22Rv1 (cell line): ENCODE data around the gene PPP1R14B.
A peak's percentile ranks its signal among the peaks of the same experiment; 100 is the strongest.

Experiments
- H3K27ac ChIP-seq: fragments of 450-650 bp; 2 replicates; pipeline ENCODE4 v1.5.1; 2017
- ZFX ChIP-seq: fragments of 450-650 bp; IDR thresholded peaks from 2 replicates; pipeline ENCODE4 v1.6.1; 2017; ENCODE audit warnings: antibody characterized with exemption, borderline replicate concordance
- TF ChIP-seq, protein P1 (sequence below): fragments of 450-650 bp; IDR thresholded peaks from 2 replicates; pipeline ENCODE4 v1.5.1; 2017; ENCODE audit warnings: mild to moderate bottlenecking

PPP1R14B gene

DNA sequence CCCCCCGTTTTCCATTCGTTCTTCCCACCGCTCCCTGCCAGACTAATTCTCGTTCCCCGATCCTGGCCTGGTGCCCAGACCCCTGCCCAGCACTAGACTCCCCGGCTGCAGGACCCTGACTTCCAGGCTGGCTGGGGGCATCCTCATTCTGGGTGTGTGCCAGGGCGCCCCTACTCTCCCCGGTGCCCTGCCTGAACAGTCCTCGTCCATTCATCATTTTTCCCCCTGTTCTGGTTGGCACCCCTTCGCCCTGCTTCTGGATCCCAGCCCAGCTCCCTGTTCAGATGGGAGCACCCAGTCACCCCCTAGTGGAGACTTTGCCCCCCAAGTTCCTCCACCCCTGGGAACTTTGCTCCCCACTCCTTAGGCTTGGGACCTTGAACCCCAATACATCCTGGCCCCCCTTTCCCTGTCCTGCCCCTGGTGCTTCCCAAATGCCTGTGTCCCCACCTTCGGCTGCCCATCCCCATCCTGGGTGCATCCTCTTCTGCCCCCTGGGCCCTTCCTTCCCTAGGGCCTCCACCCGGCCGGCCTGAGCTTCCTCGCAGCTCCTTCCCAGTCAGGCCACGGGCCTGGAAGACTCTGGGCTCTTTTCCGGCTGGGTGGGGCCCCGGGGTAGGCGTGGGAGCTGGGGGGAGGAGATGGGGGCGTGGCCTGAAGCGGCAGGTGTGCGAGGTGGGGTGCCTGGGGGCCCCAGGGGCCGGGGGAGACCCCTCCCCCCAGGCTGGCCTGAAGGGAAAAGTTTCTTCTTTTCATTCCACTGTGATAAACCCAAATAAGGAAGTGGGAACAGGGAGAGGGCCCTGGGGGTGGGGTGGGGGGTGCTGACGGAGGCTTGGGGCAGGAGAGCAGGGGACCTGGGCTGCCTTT is 5.5 kb upstream of the PPP1R14B start:
- TF ChIP-seq, protein P1, sequence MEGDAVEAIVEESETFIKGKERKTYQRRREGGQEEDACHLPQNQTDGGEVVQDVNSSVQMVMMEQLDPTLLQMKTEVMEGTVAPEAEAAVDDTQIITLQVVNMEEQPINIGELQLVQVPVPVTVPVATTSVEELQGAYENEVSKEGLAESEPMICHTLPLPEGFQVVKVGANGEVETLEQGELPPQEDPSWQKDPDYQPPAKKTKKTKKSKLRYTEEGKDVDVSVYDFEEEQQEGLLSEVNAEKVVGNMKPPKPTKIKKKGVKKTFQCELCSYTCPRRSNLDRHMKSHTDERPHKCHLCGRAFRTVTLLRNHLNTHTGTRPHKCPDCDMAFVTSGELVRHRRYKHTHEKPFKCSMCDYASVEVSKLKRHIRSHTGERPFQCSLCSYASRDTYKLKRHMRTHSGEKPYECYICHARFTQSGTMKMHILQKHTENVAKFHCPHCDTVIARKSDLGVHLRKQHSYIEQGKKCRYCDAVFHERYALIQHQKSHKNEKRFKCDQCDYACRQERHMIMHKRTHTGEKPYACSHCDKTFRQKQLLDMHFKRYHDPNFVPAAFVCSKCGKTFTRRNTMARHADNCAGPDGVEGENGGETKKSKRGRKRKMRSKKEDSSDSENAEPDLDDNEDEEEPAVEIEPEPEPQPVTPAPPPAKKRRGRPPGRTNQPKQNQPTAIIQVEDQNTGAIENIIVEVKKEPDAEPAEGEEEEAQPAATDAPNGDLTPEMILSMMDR: no peak
- no peak for TF ChIP-seq ZFX
- H3K27ac ChIP-seq: peak overlapping the region; percentile 82

DNA sequence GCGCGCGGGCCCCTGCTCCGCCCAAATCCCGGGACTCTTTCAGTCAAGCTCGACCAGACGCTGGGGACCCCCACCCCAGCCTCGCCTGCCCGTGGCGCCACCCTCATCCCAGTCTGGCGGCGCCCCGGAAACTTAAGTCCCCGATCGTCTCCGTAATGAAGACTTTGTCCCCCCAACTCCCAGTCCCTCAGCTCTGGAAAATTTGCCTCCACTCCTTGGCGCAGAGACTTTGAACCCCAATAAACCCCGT is 4.9 kb upstream of the PPP1R14B start:
- TF ChIP-seq, protein P1: no peak

DNA sequence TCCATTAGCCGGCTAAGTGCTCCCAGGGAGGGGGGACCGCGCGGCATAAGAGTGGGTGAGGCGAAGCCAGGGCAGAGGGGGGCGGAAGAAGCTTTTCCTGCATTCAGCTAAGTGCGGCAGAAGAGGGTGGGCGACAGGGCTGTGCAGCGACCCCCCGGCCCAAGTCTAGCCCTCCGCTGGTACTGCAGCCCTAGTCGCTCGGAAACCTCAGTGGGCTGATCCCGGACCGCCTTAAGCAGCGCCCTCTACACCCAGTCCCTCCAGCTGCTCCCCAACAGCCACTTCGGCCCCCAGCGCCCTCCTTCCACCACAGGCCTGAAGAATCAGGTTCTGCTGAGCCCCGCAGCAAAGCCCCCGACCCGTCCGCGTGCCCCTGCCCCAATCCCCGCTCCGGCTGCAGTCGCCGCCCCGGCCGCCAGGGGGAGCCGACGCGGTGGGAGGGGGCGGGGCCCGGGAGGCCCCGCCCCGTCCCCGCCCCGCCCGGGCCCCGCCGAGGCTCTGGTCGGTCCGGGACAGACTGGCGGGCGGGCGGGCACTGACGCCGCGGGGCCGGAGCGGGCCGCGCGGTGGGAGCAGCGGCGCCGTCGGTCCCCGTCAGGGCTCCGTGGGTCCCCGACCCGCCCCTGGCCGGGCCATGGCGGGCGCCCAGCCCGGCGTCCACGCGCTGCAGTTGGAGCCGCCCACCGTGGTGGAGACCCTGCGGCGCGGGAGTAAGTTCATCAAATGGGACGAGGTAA is 4.4 kb upstream of the PPP1R14B start, which contains the start of gene PLCB3:
Gene PLCB3 (plus strand): TSS at position 515 of the 737 bp plus-strand sequence. CDS start 120 bp downstream, at position 635.
- TF ChIP-seq, protein P1: peak; percentile 96
- TF ChIP-seq ZFX: no peak
- H3K27ac ChIP-seq: peak within 1 kb of the TSS; percentile 82

More for the DNA sequence above, 4.9 kb upstream of the PPP1R14B start:
- peak overlapping the region; percentile 82 for H3K27ac ChIP-seq

DNA sequence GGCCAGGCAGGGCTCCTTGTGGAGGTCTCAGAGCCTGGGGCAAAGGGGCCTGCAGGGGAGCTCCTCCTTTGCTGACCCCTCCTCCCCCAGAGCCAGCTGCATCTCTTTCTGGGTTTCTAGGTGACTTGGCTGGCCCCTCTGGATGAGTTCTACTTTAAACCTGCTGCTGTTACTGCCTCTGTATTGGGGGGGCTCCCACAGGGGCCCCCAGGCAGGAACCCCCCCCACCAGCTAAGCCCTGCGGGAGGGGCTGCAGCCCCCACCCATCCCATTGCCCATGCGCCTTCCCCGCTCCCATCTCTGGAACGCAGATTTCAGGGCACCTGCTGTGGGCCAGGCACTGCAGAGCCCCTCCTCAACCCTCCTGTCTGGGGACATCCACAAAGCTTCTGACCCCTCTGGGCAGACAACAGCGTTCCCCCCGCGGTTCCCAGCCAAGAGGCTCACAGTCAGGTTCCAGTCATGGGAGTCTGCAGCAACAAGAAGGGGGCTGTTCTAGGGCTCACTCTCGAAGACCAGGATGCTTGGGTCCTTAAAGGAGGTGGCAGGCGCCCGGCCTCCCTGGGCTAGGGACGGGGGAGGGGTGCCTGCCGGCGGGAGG is 3.8 kb upstream of the PPP1R14B start:
- TF ChIP-seq, protein P1: no peak
- TF ChIP-seq ZFX: no peak
- peak overlapping the region; percentile 82; the same call in 1 of the 2 replicates for H3K27ac ChIP-seq

DNA sequence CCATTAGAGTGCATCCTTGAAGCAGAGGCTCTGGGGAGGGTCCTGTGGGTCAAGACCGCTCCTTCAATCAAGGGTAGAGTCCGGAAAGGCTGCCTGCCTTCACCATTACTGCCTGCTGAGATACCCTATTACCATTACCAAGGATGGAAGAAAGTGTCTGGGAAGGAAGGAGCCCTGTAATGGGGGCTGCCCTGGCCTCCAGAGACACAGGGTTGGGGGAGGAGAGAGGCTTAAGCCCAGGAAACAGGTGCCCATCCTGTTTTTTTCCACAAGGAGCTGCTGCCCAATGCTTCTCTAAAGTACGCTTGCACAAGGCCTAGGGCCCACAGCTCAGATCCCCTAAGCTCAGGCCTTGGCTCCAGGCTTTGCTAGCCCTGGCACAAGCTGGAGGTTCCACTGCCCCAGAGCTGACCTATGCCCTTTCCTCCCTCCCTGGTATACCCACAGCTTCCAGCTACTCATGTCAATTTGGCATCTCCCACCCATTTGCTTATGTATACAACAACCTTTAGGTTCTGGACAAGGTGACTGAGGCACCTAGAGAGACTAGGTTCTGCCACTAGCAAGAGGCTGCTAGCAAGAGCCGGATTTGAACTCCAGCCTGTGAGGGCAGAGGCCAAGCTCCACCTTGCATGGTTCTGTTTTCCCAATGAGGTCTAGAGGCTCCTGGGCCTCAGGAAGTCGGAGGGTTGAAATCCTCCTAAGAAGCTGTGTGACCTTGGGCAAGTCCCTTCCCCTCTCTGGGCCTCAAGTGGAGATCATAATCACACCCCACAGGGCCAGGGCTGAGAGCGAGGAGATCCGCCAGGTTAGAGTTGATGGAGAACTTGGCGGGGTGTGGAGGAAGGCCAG is 3.0 kb upstream of the PPP1R14B start:
- TF ChIP-seq, protein P1: no peak
- TF ChIP-seq ZFX: no peak
- H3K27ac ChIP-seq: no peak overlapping the region

DNA sequence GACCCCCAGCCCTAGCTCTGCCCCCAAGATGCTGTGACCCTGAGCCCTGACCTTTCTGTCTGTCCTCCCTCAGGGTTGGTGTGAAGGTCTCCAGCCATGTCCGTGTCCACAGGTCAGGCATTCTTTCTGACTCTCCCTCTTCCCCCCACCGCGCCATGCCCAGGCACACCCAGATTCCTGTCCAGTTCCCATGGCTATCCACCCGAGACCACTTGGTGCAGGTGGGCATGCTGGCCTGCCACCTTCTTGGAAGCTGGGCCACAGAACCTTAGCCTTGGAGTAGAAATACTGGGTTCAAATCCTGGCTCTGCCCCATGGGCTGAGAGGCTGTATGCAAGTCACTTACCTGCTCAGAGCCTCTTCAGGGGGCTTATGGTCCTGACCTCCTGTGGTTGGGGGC is 2.3 kb upstream of the PPP1R14B start:
- TF ChIP-seq, protein P1: no peak
- no peak for TF ChIP-seq ZFX
- H3K27ac ChIP-seq: no peak overlapping the region
